Peyer's patch (tissue), 4 donors: ENCODE results near the gene RBM41.

Source experiments
- POLR2A ChIP-seq, 2 donors: fragments of 450-650 bp; IDR thresholded peaks; one replicate each; pipeline ENCODE4 v1.5.1; 2017; ENCODE audit warnings: antibody characterized with exemption in 2 of 2, mild to moderate bottlenecking in 2 of 2, moderate library complexity in 2 of 2
- TF ChIP-seq, protein P1 (sequence below), 6 experiments: fragments of 450-650 bp in 4 of 6; fragments of 200-600 bp in 2 of 6; sonication (generic) in 1 of 6; IDR thresholded peaks; one replicate each; pipeline ENCODE4 v1.5.1; 2017 to 2019; ENCODE audit warnings: antibody characterized with exemption in 6 of 6, mild to moderate bottlenecking in 3 of 6, moderate library complexity in 1 of 6

- TF ChIP-seq, protein P1, sequence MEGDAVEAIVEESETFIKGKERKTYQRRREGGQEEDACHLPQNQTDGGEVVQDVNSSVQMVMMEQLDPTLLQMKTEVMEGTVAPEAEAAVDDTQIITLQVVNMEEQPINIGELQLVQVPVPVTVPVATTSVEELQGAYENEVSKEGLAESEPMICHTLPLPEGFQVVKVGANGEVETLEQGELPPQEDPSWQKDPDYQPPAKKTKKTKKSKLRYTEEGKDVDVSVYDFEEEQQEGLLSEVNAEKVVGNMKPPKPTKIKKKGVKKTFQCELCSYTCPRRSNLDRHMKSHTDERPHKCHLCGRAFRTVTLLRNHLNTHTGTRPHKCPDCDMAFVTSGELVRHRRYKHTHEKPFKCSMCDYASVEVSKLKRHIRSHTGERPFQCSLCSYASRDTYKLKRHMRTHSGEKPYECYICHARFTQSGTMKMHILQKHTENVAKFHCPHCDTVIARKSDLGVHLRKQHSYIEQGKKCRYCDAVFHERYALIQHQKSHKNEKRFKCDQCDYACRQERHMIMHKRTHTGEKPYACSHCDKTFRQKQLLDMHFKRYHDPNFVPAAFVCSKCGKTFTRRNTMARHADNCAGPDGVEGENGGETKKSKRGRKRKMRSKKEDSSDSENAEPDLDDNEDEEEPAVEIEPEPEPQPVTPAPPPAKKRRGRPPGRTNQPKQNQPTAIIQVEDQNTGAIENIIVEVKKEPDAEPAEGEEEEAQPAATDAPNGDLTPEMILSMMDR (IDR thresholded peaks at IDR 0.05), result no peak
- no peak for TF ChIP-seq POLR2A (IDR thresholded peaks at IDR 0.05)
Measured at GRCh38 chrX:107076158-107076557, 42.5 kb downstream of the RBM41 start.
